Measurements from ENCODE around the gene CAPN5. TPM values are rescaled to one million over a fixed set of nuclear protein-coding genes. Genes with fewer than 3 reads are reported as not detected.
"Not testable (repeated sequence)": the region's sequence is repeated elsewhere in the genome, so short reads cannot be mapped to it uniquely, and the experiment has no call there.

Gene CAPN5
- total RNA-seq, 2 experiments from 2014 or later: 2.2 to 2.4 TPM

DNA sequence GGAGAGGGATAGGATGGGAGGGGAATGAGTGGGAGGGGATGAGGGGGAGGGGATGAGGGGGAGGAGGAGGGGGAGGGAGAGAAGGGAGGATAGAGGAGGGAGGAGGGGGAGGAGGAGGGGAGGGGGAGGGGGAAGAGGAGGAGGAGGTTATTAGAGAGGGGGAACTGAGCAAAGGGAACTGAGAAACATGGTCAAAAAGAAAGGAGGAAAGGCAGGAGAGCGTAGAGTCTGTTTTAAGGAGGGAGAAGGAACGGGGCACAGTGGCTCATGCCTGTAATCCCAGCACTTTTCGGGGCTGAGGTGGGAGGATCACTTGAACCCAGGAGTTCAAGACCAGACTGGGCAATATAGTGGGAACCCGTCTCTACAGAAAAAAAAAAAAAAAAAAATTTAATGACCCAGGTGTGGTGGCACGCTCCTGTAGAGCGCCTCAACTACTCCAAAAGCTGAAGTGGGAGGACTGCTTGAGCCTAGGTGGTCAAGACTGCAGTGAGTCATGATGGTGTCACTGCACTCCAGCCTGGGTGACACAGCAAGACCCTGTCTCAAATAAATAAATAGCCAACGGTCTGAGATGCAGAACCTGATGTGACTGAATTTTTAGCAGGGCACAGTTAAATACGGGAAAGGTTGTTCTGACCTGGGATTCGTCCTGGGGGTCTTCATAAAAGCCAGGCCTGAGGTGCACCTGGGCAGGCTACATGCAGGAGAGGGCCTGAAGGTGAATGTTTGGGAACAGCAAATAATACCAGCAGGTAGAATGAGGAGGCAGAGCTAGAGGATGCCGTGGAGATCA lies 28.5 kb upstream of the CAPN5 start:
- Mint-ChIP-seq H3K4me3 (no peak overlapping the region), H3K27me3 (peaks cover 63% of the 10 kb centered on the region), H3K4me1 (peaks cover 3% of the 10 kb centered on the region), H3K36me3 (no peaks in the 10 kb centered on the region), H3K9me3 (no peaks in the 10 kb centered on the region), H3K27ac (no peak overlapping the region)
- DNase-seq: no peak

DNA sequence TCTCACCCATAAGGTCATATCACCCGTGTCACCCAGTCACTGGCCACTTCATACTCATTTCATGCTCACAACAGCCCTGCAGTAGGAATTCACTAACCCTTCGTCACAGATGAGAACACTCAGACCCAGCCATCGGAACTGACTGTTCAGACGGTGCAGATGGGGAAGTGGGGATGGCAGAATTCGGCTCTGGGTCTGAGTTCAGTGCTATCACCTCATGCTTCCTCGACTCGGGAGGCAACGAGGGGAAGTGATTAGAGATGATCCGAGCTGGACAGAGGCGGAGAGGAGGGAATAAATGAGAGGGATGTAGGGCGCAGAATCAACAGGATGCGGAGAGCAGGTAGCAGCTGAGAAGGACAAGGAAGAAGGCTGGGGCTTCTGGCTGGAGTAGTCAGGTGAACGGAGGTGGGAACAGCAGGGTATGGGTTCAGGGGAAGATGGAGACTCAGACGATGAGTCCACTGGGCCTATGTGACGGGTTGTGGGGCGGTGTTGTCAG lies 27.9 kb upstream of the CAPN5 start:
- peaks cover 3% of the 10 kb centered on the region for H3K4me1 Mint-ChIP-seq
- H3K4me3 Mint-ChIP-seq: peak overlapping the region; percentile 8
- peaks cover 67% of the 10 kb centered on the region for H3K27me3 Mint-ChIP-seq
- no peak for DNase-seq
- H3K9me3 Mint-ChIP-seq: no peaks in the 10 kb centered on the region
- H3K27ac Mint-ChIP-seq: no peak overlapping the region
- no peaks in the 10 kb centered on the region for H3K36me3 Mint-ChIP-seq

DNA sequence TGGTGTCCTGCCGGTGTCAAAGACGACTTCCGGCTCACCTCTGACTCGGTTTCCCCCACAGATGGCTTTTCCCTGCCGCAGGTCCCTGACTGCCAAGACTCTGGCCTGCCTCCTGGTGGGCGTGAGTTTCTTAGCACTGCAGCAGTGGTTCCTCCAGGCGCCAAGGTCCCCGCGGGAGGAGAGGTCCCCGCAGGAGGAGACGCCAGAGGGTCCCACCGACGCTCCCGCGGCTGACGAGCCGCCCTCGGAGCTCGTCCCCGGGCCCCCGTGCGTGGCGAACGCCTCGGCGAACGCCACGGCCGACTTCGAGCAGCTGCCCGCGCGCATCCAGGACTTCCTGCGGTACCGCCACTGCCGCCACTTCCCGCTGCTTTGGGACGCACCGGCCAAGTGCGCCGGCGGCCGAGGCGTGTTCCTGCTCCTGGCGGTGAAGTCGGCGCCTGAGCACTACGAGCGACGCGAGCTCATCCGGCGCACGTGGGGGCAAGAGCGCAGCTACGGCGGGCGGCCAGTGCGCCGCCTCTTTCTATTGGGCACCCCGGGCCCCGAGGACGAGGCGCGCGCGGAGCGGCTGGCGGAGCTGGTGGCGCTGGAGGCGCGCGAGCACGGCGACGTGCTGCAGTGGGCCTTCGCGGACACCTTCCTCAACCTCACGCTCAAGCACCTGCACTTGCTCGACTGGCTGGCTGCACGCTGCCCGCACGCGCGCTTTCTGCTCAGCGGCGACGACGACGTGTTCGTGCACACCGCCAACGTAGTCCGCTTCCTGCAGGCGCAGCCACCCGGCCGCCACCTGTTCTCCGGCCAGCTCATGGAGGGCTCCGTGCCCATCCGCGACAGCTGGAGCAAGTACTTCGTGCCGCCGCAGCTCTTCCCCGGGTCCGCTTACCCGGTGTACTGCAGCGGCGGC lies 27.0 kb upstream of the CAPN5 start:
- peaks cover 73% of the 10 kb centered on the region for H3K27me3 Mint-ChIP-seq
- H3K4me3 Mint-ChIP-seq: no peak overlapping the region
- DNase-seq: peak; percentile 56
- no peaks in the 10 kb centered on the region for H3K9me3 Mint-ChIP-seq
- no peak overlapping the region for H3K27ac Mint-ChIP-seq
- H3K4me1 Mint-ChIP-seq: peaks cover 3% of the 10 kb centered on the region
- H3K36me3 Mint-ChIP-seq: no peaks in the 10 kb centered on the region

DNA sequence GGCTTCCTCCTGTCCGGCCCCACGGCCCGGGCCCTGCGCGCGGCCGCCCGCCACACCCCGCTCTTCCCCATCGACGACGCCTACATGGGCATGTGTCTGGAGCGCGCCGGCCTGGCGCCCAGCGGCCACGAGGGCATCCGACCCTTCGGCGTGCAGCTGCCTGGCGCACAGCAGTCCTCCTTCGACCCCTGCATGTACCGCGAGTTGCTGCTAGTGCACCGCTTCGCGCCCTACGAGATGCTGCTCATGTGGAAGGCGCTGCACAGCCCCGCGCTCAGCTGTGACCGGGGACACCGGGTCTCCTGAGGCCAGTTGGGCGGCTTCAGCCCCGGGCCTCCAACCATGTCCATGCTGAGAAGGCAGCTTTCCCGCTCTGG lies 26.4 kb upstream of the CAPN5 start:
- H3K27me3 Mint-ChIP-seq: peaks cover 72% of the 10 kb centered on the region

DNA sequence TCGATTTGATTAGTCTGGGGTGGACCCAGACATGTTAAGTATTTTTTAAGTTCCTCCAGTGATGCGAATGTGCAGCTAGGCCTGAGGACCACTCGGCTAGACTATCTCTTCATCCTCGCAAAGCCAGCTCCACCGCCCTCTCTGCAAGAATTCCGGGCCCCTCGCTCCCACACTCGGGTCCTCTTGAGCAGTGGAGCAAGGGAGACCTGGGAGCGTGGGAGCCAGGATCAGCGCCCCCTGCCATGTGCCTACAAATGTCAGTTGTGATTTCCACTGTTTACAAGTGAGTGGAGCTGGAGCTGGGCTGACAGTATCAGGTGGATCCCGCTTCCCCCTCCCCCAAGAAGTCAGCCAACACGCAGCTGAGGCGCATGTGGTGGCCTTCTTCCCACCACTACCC lies 25.9 kb upstream of the CAPN5 start:
- no peak overlapping the region for H3K4me3 Mint-ChIP-seq
- peaks cover 6% of the 10 kb centered on the region for H3K4me1 Mint-ChIP-seq

More for the DNA sequence above, 26.4 kb upstream of the CAPN5 start:
- no peaks in the 10 kb centered on the region for H3K9me3 Mint-ChIP-seq
- peaks cover 3% of the 10 kb centered on the region for H3K4me1 Mint-ChIP-seq
- H3K36me3 Mint-ChIP-seq: no peaks in the 10 kb centered on the region
- no peak overlapping the region for H3K27ac Mint-ChIP-seq
- no peak overlapping the region for H3K4me3 Mint-ChIP-seq
- no peak for DNase-seq

DNA sequence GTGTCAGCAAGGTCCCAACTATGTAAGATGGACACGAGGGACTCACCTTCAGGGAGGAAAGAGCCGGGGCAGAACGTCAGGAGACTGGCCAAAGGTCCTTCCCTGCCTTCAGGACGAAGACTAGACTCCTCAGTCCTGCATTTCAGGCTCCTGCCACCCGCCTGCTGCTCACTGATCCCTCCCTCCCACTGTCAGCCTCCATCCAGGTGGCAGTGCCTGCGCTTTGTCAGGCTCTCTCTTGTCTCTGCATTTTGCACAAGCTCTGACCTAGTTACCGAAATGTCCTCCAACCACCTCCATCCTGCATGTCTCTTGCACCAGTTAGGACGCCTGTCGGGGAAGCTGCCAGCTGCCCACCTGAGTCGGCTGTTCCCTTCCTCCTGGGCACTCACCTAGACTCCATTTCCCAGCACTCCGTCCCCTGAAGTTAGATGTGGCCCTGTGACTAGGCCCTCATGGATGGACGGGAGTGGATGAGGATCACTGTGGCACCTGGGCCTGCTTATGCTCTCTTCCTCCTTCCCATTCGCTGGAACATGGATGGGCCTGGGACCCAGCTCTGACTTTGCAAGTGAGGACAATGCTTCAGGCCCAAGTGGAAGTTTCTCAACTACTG lies 24.6 kb upstream of the CAPN5 start:
- DNase-seq: no peak
- H3K9me3 Mint-ChIP-seq: no peaks in the 10 kb centered on the region
- H3K4me3 Mint-ChIP-seq: no peak overlapping the region
- no peaks in the 10 kb centered on the region for H3K36me3 Mint-ChIP-seq
- peaks cover 63% of the 10 kb centered on the region for H3K27me3 Mint-ChIP-seq
- peaks cover 13% of the 10 kb centered on the region for H3K4me1 Mint-ChIP-seq
- no peak overlapping the region for H3K27ac Mint-ChIP-seq

More for the DNA sequence above, 25.9 kb upstream of the CAPN5 start:
- peaks cover 73% of the 10 kb centered on the region for H3K27me3 Mint-ChIP-seq
- no peak overlapping the region for H3K27ac Mint-ChIP-seq
- no peak for DNase-seq
- H3K36me3 Mint-ChIP-seq: no peaks in the 10 kb centered on the region
- H3K9me3 Mint-ChIP-seq: no peaks in the 10 kb centered on the region

DNA sequence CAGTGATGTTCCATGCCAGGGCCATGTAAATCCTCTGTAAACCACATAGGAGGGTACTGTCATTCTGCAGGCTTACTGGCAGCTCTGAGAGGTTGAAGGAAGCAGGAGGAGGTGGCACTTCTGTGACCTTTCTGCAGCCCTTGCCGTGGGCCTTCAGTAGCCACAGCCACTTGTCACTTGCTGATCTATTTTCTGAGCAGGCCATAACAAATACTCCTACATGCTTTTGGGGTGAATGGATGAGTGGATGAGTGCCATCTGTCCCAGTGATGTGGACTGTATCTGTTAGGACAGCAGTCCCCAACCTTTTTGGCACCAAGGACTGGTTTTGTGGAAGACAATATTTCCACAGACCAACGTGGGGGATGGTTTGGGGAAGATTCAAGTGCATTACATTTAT lies 22.4 kb upstream of the CAPN5 start:
- H3K27me3 Mint-ChIP-seq: peaks cover 42% of the 10 kb centered on the region
- no peaks in the 10 kb centered on the region for H3K9me3 Mint-ChIP-seq
- no peaks in the 10 kb centered on the region for H3K36me3 Mint-ChIP-seq
- no peak overlapping the region for H3K4me3 Mint-ChIP-seq
- no peak overlapping the region for H3K27ac Mint-ChIP-seq
- DNase-seq: no peak
- H3K4me1 Mint-ChIP-seq: peaks cover 10% of the 10 kb centered on the region

DNA sequence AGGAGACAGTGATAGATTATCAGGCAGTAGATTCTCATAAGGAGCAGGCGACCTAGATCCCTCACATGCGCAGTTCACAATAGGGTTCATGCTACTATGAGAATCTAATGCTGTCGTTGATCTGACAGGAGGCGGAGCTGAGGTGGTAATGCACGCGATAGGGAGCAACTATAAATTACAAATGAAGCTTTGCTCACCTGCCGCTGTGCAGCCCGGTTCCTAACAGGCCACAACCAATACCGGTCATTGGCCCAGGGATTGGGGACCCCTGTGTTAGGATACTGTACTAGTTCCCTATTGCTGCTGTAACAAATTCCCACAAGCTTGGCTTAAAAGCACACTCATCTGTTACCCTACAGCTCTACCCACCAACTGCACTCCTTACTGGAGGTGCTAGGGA lies 21.9 kb upstream of the CAPN5 start:
- no peaks in the 10 kb centered on the region for H3K9me3 Mint-ChIP-seq
- H3K4me1 Mint-ChIP-seq: peaks cover 10% of the 10 kb centered on the region
- no peaks in the 10 kb centered on the region for H3K36me3 Mint-ChIP-seq
- H3K27me3 Mint-ChIP-seq: peaks cover 42% of the 10 kb centered on the region
- no peak overlapping the region for H3K4me3 Mint-ChIP-seq
- no peak overlapping the region for H3K27ac Mint-ChIP-seq
- DNase-seq: no peak

DNA sequence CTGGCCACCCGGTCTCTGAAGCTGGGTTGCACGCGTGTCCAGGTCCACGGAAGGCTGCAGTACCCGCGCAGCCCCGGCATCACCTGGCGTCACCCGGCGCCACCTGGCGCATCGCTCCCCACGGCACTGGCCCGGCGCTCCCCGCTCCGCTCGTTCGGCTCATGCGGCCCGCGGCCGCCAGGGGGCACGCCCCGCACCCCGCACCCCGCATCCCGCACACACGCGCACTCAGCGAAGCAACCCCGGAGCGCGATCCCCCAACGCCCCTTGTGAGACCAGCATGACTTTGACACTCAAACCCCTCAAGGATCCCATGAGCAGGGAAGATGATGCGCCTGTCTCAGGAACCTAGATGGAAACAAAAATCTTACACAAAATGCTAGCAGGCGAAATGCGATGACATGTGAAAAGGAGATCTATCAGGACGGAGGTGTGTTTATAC lies 20.7 kb upstream of the CAPN5 start:
- H3K27ac Mint-ChIP-seq: no peak overlapping the region
- H3K9me3 Mint-ChIP-seq: no peaks in the 10 kb centered on the region
- H3K27me3 Mint-ChIP-seq: peaks cover 35% of the 10 kb centered on the region
- peak; percentile 73 for DNase-seq
- H3K36me3 Mint-ChIP-seq: no peaks in the 10 kb centered on the region
- H3K4me3 Mint-ChIP-seq: peak overlapping the region; percentile 9
- H3K4me1 Mint-ChIP-seq: peaks cover 10% of the 10 kb centered on the region

DNA sequence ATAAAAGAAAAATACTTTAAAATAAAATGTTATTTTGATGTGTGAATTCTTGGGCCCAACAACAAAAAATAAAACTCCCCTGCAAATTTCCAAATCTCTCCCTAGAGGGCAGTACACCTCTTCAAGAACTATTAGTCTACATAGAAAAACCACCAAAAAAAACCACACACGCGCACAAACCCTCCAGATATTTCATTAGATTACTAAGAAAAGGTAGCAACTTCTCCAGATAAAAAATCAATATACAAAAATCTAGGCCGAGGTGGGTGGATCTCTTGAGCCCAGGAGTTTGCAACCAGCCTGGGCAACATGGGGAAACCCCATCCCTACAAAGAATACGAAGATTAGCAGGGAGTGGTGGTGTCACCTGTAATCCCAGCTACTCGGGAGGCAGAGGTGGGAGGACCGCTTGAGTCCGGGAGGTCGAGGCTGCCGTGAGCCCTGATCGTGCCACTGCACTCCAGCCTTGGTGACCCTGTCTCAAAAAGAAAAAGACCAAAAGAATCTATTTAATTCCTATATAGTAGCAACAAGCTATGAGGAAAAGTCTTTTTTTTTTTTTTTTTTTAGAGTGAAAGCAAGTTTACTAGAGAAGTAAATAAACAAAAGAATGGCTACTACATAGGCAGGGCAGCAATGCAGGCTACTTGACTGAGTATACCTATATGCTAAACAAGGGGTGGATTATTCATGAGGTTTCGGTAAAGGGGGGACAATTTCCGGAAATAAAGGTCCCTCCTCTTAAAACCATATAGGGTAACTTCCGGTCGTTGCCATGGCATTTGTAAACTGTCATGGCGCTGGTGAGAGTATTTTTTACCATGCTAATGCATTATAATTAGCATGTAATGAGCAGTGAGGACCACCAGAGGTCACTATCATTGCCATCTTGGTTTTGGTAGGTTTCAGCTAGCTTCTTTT lies 19.5 kb upstream of the CAPN5 start:
- H3K4me3 Mint-ChIP-seq: peak overlapping the region; percentile 64
- peak overlapping the region; percentile 9 for H3K27ac Mint-ChIP-seq

DNA sequence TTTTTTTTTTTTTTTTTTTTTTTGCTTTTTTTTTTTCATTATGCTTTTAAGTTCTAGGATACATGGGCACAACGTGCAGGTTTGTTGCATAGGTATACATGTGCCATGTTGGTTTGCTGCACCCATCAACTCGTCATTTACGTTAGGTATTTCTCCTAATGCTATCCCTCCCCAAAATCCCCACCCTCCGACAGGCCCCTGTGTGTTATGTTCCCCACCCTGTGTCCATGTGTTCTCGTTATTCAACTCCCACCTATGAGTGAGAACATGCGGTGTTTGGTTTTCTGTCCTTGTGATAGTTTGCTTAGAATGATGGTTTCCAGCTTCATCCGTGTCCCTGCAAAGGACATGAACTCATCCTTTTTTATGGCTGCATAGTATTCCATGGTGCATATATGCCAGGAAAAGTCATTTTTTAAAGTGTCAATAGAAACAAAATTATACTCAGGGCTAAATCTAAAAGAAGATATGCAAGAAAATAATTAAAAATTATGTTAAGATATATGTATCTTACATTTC lies 18.8 kb upstream of the CAPN5 start:
- H3K4me3 Mint-ChIP-seq, H3K9me3 Mint-ChIP-seq, DNase-seq, H3K27ac Mint-ChIP-seq, H3K36me3 Mint-ChIP-seq: not testable (repeated sequence)
- Mint-ChIP-seq H3K27me3 (peaks cover 21% of the 10 kb centered on the region), H3K4me1 (peaks cover 10% of the 10 kb centered on the region)

More for the DNA sequence above, 19.5 kb upstream of the CAPN5 start:
- peak; percentile 71 for DNase-seq
- no peaks in the 10 kb centered on the region for H3K36me3 Mint-ChIP-seq
- peaks cover 10% of the 10 kb centered on the region for H3K4me1 Mint-ChIP-seq
- peaks cover 27% of the 10 kb centered on the region for H3K27me3 Mint-ChIP-seq
- H3K9me3 Mint-ChIP-seq: no peaks in the 10 kb centered on the region

DNA sequence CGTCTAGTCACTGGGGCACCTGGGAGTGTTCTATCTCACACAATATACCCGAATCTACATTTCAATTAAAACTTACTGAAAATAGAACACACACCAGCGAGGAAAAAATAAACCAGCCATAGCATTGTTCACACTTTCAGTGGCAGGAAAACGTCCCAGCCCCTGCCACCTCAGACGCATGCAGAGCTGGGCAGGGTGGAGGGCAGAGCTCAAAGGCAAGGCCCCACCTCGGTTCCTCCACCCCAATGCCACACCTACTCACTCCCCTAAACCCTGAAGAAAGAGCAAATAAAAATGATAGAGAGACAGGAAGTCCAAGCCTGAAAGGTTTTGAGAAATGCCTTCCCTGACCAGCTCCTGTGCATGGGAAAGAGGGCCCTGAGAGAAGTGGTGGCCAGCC lies 17.7 kb upstream of the CAPN5 start:
- Mint-ChIP-seq H3K9me3 (no peaks in the 10 kb centered on the region), H3K4me1 (peaks cover 10% of the 10 kb centered on the region), H3K4me3 (no peak overlapping the region), H3K36me3 (no peaks in the 10 kb centered on the region), H3K27me3 (peaks cover 12% of the 10 kb centered on the region), H3K27ac (no peak overlapping the region)
- no peak for DNase-seq

DNA sequence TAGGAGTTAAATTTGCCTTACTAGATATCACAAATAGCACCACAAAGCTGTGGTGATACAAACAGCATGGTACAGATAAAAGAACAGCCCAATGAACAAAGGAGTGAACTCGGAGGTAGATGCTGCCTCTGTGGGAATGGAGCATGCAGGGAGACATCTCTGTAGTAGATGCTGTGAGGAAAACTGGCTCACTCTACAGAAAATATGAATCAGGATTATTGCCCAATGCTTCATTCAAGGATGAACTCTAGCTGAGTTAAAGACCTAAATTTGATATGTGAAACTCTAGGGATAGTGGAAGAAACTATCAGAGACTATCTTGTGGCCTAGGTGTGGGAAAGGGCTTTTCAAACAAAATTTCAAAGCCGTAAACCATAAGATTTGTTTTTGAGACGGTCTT lies 15.3 kb upstream of the CAPN5 start:
- H3K27me3 Mint-ChIP-seq: no peaks in the 10 kb centered on the region
- no peak for DNase-seq

DNA sequence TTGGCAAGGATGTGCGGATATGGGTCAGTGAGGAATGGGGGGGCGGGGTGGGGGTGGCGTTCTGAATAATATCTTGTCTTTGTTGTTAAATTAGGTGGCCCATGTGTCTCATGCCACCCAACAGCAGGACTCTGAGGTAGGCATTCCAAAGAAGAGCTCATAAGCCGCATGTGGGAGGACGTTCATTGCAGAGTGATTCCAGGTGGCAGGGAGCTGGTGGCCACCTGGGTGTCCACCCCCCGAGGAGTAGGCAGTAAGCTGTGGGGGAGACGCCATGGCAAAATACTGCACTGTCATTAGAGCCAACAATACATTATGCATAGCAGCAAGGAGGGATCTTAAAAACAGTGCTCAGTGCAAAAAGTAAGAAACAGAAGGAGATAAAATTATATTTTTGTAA lies 14.3 kb upstream of the CAPN5 start:
- no peaks in the 10 kb centered on the region for H3K36me3 Mint-ChIP-seq
- no peaks in the 10 kb centered on the region for H3K27me3 Mint-ChIP-seq
- no peak overlapping the region for H3K4me3 Mint-ChIP-seq
- no peak overlapping the region for H3K27ac Mint-ChIP-seq
- H3K9me3 Mint-ChIP-seq: peaks cover 8% of the 10 kb centered on the region
- no peak for DNase-seq
- no peaks in the 10 kb centered on the region for H3K4me1 Mint-ChIP-seq

More for the DNA sequence above, 15.3 kb upstream of the CAPN5 start:
- Mint-ChIP-seq H3K4me3 (no peak overlapping the region), H3K36me3 (no peaks in the 10 kb centered on the region), H3K9me3 (peaks cover 6% of the 10 kb centered on the region), H3K27ac (no peak overlapping the region), H3K4me1 (peaks cover 4% of the 10 kb centered on the region)

Measured in activated naive CD8-positive, alpha-beta T cell treated with anti-CD3 and anti-CD28 coated beads for 36 hours (primary cell).